DND-41 (cell line): ENCODE results near the gene AMZ2.
"Not testable (repeated sequence)": the region's sequence is repeated elsewhere in the genome, so short reads cannot be mapped to it uniquely, and the experiment has no call there.

Experiments used
- ATAC-seq: fragments of 200-7000 bp; cut with Tn5 transposase; 3 replicates; pipeline ENCODE4 v1.9.1; 2021; ENCODE audit warnings: low read depth; ENCODE audit not compliant: insufficient read depth
- DNase-seq: peaks from one replicate; pipeline ENCODE4 v3.0.0-alpha.2; 2020
- H2AFZ ChIP-seq: 2 replicates; pipeline ENCODE4 v1.6.0; 2012; ENCODE audit warnings: low read depth, low read length
- H3K27ac ChIP-seq: 2 replicates; pipeline ENCODE4 v1.5.1; 2012; ENCODE audit warnings: low read length, inconsistent platforms
- H3K27me3 ChIP-seq: fragments of 200-600 bp; sonication (generic); 2 replicates; pipeline ENCODE4 v1.6.0; 2012; ENCODE audit warnings: low read length, mild to moderate bottlenecking, inconsistent platforms; ENCODE audit not compliant: insufficient read depth, poor library complexity
- H3K36me3 ChIP-seq: 2 replicates; pipeline ENCODE4 v1.5.1; 2012; ENCODE audit warnings: low read length, inconsistent platforms; ENCODE audit not compliant: insufficient read depth
- H3K4me1 ChIP-seq: 2 replicates; pipeline ENCODE4 v1.5.1; 2012; ENCODE audit warnings: mild to moderate bottlenecking, low read length; ENCODE audit not compliant: insufficient read depth
- H3K4me2 ChIP-seq: 2 replicates; pipeline ENCODE4 v1.6.0; 2012; ENCODE audit warnings: mild to moderate bottlenecking, moderate library complexity, low read length, inconsistent platforms; ENCODE audit not compliant: insufficient read depth
- H3K4me3 ChIP-seq, 2 experiments: fragments of 200-600 bp in 1 of 2; shearing (Covaris generic) in 1 of 2; 2 replicates each; pipeline ENCODE4 v1.5.1; 2012 to 2016; ENCODE audit warnings: inconsistent platforms in 2 of 2, low read length in 2 of 2, mild to moderate bottlenecking in 2 of 2, low read depth in 1 of 2, moderate library complexity in 1 of 2
- H3K79me2 ChIP-seq: 2 replicates; pipeline ENCODE4 v1.6.0; 2012; ENCODE audit warnings: low read length, inconsistent platforms; ENCODE audit not compliant: insufficient read depth
- H3K9ac ChIP-seq: 2 replicates; pipeline ENCODE4 v1.6.0; 2012; ENCODE audit warnings: low read depth, mild to moderate bottlenecking, inconsistent platforms, low read length, moderate library complexity
- H3K9me3 ChIP-seq: 2 replicates; pipeline ENCODE4 v1.5.1; 2012; ENCODE audit warnings: low read length, moderate library complexity, mild to moderate bottlenecking, inconsistent platforms; ENCODE audit not compliant: insufficient read depth, severe bottlenecking
- H4K20me1 ChIP-seq: 2 replicates; pipeline ENCODE4 v1.6.0; 2012; ENCODE audit warnings: low read length; ENCODE audit not compliant: insufficient read depth
- CTCF ChIP-seq: IDR thresholded peaks from 2 replicates; pipeline ENCODE4 v1.5.1; 2012; ENCODE audit warnings: borderline replicate concordance, low read length, moderate library complexity, mild to moderate bottlenecking; ENCODE audit not compliant: poor library complexity, severe bottlenecking; ENCODE audit errors: extremely low read depth
- EZH2 ChIP-seq: IDR thresholded peaks from 3 replicates; pipeline ENCODE4 v1.6.1; 2012; ENCODE audit warnings: borderline replicate concordance, low read depth, mild to moderate bottlenecking, moderate library complexity, low read length, inconsistent platforms; ENCODE audit not compliant: severe bottlenecking

AMZ2 gene

GRCh38 chr17:68205251-68205807, 42.5 kb upstream of the AMZ2 start:
- no peaks in the 10 kb centered on the region for H4K20me1 ChIP-seq
- ATAC-seq (peak; percentile 85), DNase-seq (peak; percentile 93)
- peak overlapping the region; percentile 72 for H3K4me2 ChIP-seq
- no peaks in the 10 kb centered on the region for H3K27me3 ChIP-seq
- peaks cover 25% of the 10 kb centered on the region for H3K79me2 ChIP-seq
- peak overlapping the region; percentile 76 for H2AFZ ChIP-seq
- H3K4me1 ChIP-seq = peaks cover 41% of the 10 kb centered on the region
- TF ChIP-seq EZH2 = no peak
- peak; percentile 93 for TF ChIP-seq CTCF
- H3K4me3 ChIP-seq = peak overlapping the region; percentile 58 to 71
- peaks cover 17% of the 10 kb centered on the region for H3K36me3 ChIP-seq
- H3K9ac ChIP-seq = peak overlapping the region; percentile 85
- peak overlapping the region; percentile 82 for H3K27ac ChIP-seq
- no peaks in the 10 kb centered on the region for H3K9me3 ChIP-seq

DNA sequence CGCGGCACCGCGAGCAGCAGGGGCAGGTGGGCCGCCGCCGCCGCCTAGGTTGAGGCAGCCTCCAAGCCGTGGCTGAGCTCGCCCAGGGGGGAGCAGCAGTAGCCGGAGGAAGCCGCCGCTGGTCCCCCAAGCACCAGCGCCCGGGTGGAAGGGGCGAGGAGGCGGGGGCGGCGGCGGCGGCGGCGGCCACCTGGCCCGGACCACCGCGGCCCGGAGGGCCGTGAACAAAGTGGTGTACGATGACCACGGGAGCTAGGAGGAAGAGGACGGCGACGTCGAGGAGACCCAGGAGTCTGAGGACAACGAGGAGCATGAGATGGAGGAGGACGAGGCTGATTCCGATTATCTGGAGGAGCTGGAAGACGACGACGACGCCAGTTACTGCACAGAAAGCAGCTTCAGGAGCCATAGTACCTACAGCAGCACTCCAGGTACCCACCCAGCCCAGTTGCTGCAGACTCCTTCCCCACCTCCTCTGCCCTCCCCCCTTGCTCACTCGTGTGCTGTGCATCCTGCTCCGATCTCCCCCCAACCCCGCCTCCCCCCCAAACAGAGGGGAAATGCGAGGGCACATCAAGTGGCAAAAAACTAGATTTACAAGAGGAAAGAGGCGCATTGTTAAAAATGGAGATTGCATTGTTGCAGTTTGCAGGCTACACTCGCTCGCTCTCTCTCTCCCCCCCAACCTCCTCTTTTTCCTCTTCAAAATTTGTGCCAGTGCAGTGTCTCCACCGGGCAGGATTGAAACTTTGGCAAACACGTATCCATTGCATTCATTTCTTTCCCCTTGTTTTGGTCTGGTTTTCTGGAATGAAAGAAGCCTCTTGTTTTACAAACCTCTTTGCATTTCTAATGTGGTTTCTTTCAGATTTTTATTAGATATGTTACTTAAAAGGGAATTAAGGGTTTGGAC, 41.8 kb upstream of the AMZ2 start:
- DNase-seq (peak; percentile 75), ATAC-seq (peak; percentile 66)
- Histone ChIP-seq H2AFZ (peak overlapping the region; percentile 76), H3K4me3 (peak overlapping the region; percentile 58 to 71), H3K36me3 (peaks cover 22% of the 10 kb centered on the region), H3K4me2 (peak overlapping the region; percentile 72), H3K4me1 (peaks cover 33% of the 10 kb centered on the region), H3K27me3 (no peaks in the 10 kb centered on the region), H4K20me1 (no peaks in the 10 kb centered on the region), H3K9ac (peak overlapping the region; percentile 85), H3K79me2 (peaks cover 25% of the 10 kb centered on the region), H3K9me3 (no peaks in the 10 kb centered on the region), H3K27ac (peak overlapping the region; percentile 82)
- peak; percentile 25 for TF ChIP-seq CTCF
- no peak for TF ChIP-seq EZH2

DNA sequence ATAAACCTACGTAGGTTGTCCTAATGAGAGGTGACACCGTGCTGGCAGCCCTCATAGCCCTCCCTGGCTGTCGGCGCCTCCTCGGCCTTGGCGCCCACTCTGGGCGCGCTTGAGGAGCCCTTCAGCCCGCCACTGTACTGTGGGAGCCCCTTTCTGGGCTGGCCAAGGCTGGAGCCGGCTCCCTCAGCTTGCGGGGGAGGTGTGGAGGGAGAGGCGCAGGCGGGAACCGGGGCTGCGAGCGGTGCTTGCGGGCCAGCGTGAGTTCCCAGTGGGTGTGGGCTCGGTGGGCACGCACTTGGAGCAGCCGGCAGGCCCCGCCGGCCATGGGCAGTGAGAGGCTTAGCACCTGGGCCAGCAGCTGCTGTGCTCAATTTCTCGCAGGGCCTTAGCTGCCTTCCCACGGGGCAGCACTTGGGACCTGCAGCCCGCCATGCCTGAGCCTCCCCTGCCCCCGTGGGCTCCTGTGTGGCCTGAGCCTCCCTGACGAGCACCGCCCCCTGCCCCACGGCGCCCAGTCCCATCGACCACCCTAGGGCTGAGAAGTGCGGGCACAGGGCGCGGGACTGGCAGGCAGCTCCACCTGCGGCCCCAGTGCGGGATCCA, 40.1 kb upstream of the AMZ2 start:
- no peak for DNase-seq
- ATAC-seq = no peak
- Histone ChIP-seq H4K20me1 (no peaks in the 10 kb centered on the region), H3K4me1 (peaks cover 30% of the 10 kb centered on the region), H3K4me3 (no peak overlapping the region; a peak in 1 of 4 replicates), H3K27me3 (no peaks in the 10 kb centered on the region), H3K79me2 (peaks cover 28% of the 10 kb centered on the region), H3K9ac (no peak overlapping the region), H3K9me3 (no peaks in the 10 kb centered on the region), H3K4me2 (peak overlapping the region; percentile 72), H3K27ac (no peak overlapping the region), H2AFZ (no peak overlapping the region), H3K36me3 (peaks cover 29% of the 10 kb centered on the region)
- TF ChIP-seq EZH2 (no peak), CTCF (no peak)

DNA sequence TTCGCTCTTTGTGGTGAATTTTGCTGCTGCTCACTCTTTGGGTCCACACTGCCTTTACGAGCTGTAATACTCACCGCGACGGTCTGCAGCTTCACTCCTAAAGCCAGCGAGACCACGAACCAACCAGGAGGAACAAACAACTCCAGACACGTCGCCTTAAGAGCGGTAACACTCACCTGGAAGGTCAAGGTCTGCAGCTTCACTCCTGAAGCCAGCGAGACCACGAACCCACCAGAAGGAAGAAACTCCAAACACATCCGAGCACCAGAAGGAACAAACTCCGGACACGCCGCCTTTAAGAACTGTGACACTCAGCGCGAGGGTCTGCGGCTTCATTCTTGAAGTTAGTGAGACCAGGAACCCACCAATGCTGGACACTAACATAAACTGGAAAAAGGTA, 39.2 kb upstream of the AMZ2 start:
- not testable (repeated sequence) for H3K9me3 ChIP-seq, H3K27me3 ChIP-seq, H3K9ac ChIP-seq, DNase-seq, H3K27ac ChIP-seq, H3K4me2 ChIP-seq, ATAC-seq, H2AFZ ChIP-seq, H3K4me3 ChIP-seq, H4K20me1 ChIP-seq
- peaks cover 28% of the 10 kb centered on the region for H3K79me2 ChIP-seq
- peaks cover 30% of the 10 kb centered on the region for H3K36me3 ChIP-seq
- peaks cover 30% of the 10 kb centered on the region for H3K4me1 ChIP-seq

DNA sequence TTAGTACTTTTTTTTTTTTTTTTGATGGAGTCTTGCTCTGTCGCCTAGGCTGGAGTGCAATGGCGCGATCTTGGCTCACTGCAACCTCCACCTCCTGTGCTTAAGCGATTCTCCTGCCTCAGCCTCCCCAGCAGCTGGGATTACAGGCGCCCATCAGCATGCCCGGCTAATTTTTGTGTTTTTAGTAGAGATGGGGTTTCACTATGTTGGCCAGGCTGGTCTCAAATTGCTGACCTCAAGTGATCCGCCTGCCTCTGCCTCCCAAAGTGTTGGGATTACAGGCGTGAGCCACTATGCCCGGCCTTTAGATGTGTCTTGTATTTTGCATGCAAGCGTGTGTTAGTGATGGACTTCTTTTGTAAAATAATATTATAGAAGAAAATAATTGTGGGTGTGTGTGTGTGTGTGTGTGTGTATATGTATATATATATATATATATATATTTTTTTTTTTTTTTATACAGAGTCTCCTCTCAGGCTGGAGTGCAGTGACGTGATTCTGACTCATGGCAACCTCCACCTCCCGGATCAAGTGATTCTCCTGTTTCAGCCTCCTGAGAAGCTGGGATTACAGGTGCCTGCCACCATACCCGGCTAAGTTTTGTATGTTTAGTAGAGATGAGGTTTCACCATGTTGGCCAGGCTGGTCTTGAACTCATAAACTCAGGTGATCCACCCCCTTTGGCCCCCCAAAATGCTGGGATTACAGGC, 38.5 kb upstream of the AMZ2 start:
- DNase-seq, H3K27ac ChIP-seq, H3K9me3 ChIP-seq, H3K27me3 ChIP-seq, H4K20me1 ChIP-seq, ATAC-seq, H3K4me3 ChIP-seq, H3K9ac ChIP-seq, H3K4me2 ChIP-seq, H2AFZ ChIP-seq: not testable (repeated sequence)
- Histone ChIP-seq H3K79me2 (peaks cover 31% of the 10 kb centered on the region), H3K36me3 (peaks cover 33% of the 10 kb centered on the region), H3K4me1 (peaks cover 30% of the 10 kb centered on the region)
